HEK293 (cell line): ENCODE data around the gene EVC.

Source experiments
- AEBP2 ChIP-seq: fragments of 450-650 bp; formaldehyde crosslinking; IDR thresholded peaks from 2 replicates; pipeline ENCODE4 v1.5.1; 2016; ENCODE audit warnings: missing biosample characterization, missing genetic modification characterization, borderline replicate concordance
- CTCF ChIP-seq: fragments of 450-650 bp; formaldehyde crosslinking; IDR thresholded peaks from 2 replicates; pipeline ENCODE4 v1.5.1; 2016; ENCODE audit warnings: missing biosample characterization, missing genetic modification characterization
- INSM2 ChIP-seq: fragments of 450-650 bp; formaldehyde crosslinking; IDR thresholded peaks from 2 replicates; pipeline ENCODE4 v1.5.1; 2016; ENCODE audit warnings: missing biosample characterization, missing genetic modification characterization
- PRDM1 ChIP-seq: fragments of 450-650 bp; formaldehyde crosslinking; IDR thresholded peaks from 2 replicates; pipeline ENCODE4; 2016; ENCODE audit warnings: missing biosample characterization, missing genetic modification characterization
- SALL2 ChIP-seq: fragments of 450-650 bp; formaldehyde crosslinking; IDR thresholded peaks from 2 replicates; pipeline ENCODE4 v1.5.0; 2017; ENCODE audit warnings: missing biosample characterization, mild to moderate bottlenecking, missing genetic modification characterization, borderline replicate concordance
- TCF7L2 ChIP-seq: IDR thresholded peaks from 2 replicates; pipeline ENCODE4 v1.6.1; 2011; ENCODE audit warnings: low read depth, mild to moderate bottlenecking, inconsistent platforms, low read length, moderate library complexity, borderline replicate concordance
- YY1 ChIP-seq: fragments of 450-650 bp; formaldehyde crosslinking; IDR thresholded peaks from 2 replicates; pipeline ENCODE4 v1.5.1; 2018; ENCODE audit warnings: missing biosample characterization, missing genetic modification characterization
- ZNF112 ChIP-seq: fragments of 450-650 bp; formaldehyde crosslinking; IDR thresholded peaks from 2 replicates; pipeline ENCODE4 v1.5.0; 2017; ENCODE audit warnings: missing biosample characterization, missing genetic modification characterization
- ZNF335 ChIP-seq: fragments of 450-650 bp; formaldehyde crosslinking; conservative IDR thresholded peaks from 2 replicates; pipeline ENCODE4 v1.5.1; 2016; ENCODE audit warnings: missing biosample characterization, missing genetic modification characterization
- ZNF521 ChIP-seq: fragments of 450-650 bp; formaldehyde crosslinking; IDR thresholded peaks from 2 replicates; pipeline ENCODE4 v1.5.1; 2017; ENCODE audit warnings: missing biosample characterization, mild to moderate bottlenecking, missing genetic modification characterization

- no peak for TF ChIP-seq ZNF112 (tag by site-specific recombination)
- no peak for TF ChIP-seq ZNF521
- no peak for TF ChIP-seq PRDM1 (tag by site-specific recombination)
- TF ChIP-seq AEBP2 (tag by site-specific recombination) = no peak
- no peak for TF ChIP-seq ZNF335 (tag by site-specific recombination)
- TF ChIP-seq INSM2 (tag by site-specific recombination) = no peak
- no peak for TF ChIP-seq YY1 (tag by site-specific recombination)
- no peak for TF ChIP-seq SALL2
- no peak for TF ChIP-seq CTCF (tag by site-specific recombination)
- no peak for TF ChIP-seq TCF7L2
Measured at GRCh38 chr4:5750946-5751665, 40.1 kb downstream of the EVC start.
